ENCODE measurements around the gene NASP. TPM values are rescaled to one million over a fixed set of nuclear protein-coding genes. Genes with fewer than 3 reads are reported as not detected.

NASP gene
- total RNA-seq, 1 experiment from 2014 or later = 535 TPM

GRCh38 chr1:45656573-45657226 is 72.9 kb downstream of the NASP start (continued):
- TF ChIP-seq PRDM15 (CRISPR knock-in tag; IDR thresholded peaks at IDR 0.05) (no peak), ETV6 (CRISPR knock-in tag; IDR thresholded peaks at IDR 0.05) (no peak), ATF1 (CRISPR knock-in tag; IDR thresholded peaks at IDR 0.05) (no peak), NFATC4 (CRISPR knock-in tag; IDR thresholded peaks at IDR 0.05) (no peak), RELA (CRISPR knock-in tag; IDR thresholded peaks at IDR 0.05; ENCODE audit: borderline replicate concordance) (no peak), ZNF396 (CRISPR knock-in tag; IDR thresholded peaks at IDR 0.05; ENCODE audit: borderline replicate concordance) (no peak), ZNF532 (CRISPR knock-in tag; IDR thresholded peaks at IDR 0.05; ENCODE audit: borderline replicate concordance) (no peak), E2F1 (CRISPR knock-in tag; IDR thresholded peaks at IDR 0.05) (no peak), PREB (CRISPR knock-in tag; IDR thresholded peaks at IDR 0.05; ENCODE audit: borderline replicate concordance) (no peak), ZBTB43 (CRISPR knock-in tag; IDR thresholded peaks at IDR 0.05) (no peak), ATF2 (CRISPR knock-in tag; IDR thresholded peaks at IDR 0.05; ENCODE audit: borderline replicate concordance, low read depth) (no peak)

GRCh38 chr1:45658171-45658570 is 74.3 kb downstream of the NASP start:
- Mint-ChIP-seq H3K4me1 (peaks cover 10% of the 10 kb centered on the region), H3K27ac (peak overlapping the region; percentile 21; the same call in 1 of the 2 replicates), H3K9me3 (no peaks in the 10 kb centered on the region), H3K4me3 (no peak overlapping the region), H3K36me3 (peaks cover 68% of the 10 kb centered on the region), H3K27me3 (ENCODE audit: low read depth) (no peaks in the 10 kb centered on the region)
- DNase-seq (ENCODE audit: low spot score) (no peak), ATAC-seq (no peak)
- CTCF ChIA-PET = interaction anchor here (0.6 kb wide), 1 partner anchor 446 kb away, joined by 5 read pairs; no protein-coding TSS in a partner anchor
- POLR2A ChIA-PET = no interaction called here
- TF ChIP-seq GABPB1 (CRISPR knock-in tag; IDR thresholded peaks at IDR 0.05) (no peak), SMAD4 (CRISPR knock-in tag; IDR thresholded peaks at IDR 0.05) (no peak), OVOL2 (CRISPR knock-in tag; IDR thresholded peaks at IDR 0.05; ENCODE audit: borderline replicate concordance) (no peak), ATF6 (CRISPR knock-in tag; IDR thresholded peaks at IDR 0.05) (no peak), NFYB (CRISPR knock-in tag; conservative IDR thresholded peaks at IDR 0.05; ENCODE audit: low read depth) (no peak)

All from WTC11 (cell line).